Nucleus accumbens (tissue), 56 donors: ENCODE measurements around the gene CTU2.

Source experiments
- DNase-seq, 56 donors: peaks; one replicate each; lab custom pipeline; 2025; lab: John Stamatoyannopoulos, UW

The CTU2 gene

GRCh38 chr16:88712362-88712979, 6.2 kb downstream of the CTU2 start:
- DNase-seq = no peak

DNA sequence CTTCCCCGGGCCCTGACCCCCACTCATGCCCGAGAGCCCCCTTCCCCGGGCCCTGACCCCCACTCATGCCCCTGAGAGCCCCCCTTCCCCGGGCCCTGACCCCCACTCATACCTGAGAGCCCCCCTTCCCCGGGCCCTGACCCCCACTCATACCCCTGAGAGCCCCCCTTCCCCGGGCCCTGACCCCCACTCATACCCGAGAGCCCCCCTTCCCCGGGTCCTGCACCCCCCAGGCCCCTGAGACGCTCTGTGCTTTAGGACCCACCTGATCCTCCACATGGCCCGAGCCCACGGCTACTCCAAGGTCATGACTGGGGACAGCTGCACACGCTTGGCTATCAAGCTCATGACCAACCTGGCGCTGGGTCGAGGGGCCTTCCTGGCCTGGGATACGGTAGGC, 6.8 kb downstream of the CTU2 start:
- DNase-seq = no peak

DNA sequence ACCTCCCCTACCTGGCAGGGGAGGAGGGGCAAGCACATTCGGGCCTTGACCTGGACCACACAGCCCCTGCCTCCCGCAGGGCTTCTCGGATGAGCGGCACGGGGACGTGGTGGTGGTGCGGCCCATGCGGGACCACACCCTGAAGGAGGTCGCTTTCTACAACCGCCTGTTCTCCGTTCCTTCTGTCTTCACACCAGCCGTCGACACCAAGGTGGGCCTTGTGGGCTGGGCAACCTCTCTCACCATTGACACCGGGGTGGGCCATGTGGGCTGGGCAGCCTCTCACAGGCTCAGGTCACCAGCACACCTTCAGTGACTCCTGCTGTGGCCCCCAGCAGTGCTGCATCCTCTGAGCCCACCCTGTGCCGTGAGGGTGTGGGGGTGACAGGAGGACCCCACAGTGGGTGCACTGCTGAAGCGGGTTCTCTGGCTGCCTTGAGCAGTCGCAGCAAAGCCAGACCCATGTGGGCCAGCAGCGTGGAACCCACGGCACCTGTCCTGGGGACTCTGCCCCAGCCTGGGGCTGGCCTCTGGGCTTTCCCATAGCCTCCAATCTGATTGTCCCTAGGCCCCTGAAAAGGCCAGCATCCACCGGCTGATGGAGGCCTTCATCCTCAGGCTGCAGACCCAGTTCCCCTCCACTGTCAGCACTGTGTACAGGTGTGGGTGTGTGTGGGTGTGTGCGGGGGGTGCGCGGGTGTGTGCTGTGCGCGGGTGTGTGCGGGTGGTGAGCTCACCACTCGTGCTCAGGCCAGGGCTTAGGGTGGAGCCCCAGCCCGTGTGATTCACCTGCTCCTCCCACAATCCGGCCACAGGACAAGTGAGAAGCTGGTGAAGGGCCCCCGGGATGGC, 7.5 kb downstream of the CTU2 start:
- no peak for DNase-seq

- DNase-seq = no peak
Observed at GRCh38 chr16:88714420-88715302, 8.4 kb downstream of the CTU2 start.

- no peak for DNase-seq
Observed at GRCh38 chr16:88715312-88716190, 9.2 kb downstream of the CTU2 start.

DNA sequence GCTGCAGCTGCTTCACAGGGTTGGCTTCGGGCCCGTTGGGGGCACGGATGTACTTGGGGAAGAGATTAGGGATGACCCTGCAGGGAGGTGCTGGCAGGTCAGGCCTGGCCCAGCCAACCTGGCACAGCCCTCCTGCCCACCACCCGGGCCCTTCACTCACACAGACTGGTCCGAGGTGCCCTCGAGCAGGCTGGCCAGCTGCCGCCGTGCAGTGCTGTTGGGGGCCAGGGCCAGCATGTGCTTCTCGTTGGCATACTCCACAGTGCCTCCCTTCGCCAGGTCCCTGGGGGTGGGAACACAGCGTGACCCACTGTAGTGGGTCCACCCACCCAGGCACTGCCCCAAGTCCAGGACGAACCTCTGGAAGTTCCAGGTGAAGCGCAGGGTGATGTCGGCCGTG, 9.9 kb downstream of the CTU2 start:
- DNase-seq = no peak

DNA sequence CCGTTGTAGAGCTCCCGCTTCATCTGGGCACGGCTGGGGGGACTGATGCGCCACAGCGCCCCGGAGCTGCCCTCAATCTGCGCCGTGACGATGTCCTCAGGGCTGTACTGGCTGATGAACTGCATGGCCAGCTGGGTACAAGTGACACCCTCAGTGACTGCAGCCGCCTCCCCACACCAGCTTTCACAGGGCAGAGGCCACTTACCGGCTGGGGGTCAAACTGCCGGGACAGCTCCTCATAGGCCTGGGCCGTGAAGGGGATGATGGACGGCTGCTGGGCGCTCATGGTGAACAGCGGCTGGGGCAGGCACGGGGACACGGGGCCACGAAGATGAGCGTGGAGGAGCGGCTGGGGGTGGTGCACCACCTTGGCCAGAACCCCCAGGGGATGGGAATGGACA, 10.3 kb downstream of the CTU2 start:
- DNase-seq = no peak

GRCh38 chr16:88718178-88718577, 11.9 kb downstream of the CTU2 start:
- DNase-seq = no peak

DNA sequence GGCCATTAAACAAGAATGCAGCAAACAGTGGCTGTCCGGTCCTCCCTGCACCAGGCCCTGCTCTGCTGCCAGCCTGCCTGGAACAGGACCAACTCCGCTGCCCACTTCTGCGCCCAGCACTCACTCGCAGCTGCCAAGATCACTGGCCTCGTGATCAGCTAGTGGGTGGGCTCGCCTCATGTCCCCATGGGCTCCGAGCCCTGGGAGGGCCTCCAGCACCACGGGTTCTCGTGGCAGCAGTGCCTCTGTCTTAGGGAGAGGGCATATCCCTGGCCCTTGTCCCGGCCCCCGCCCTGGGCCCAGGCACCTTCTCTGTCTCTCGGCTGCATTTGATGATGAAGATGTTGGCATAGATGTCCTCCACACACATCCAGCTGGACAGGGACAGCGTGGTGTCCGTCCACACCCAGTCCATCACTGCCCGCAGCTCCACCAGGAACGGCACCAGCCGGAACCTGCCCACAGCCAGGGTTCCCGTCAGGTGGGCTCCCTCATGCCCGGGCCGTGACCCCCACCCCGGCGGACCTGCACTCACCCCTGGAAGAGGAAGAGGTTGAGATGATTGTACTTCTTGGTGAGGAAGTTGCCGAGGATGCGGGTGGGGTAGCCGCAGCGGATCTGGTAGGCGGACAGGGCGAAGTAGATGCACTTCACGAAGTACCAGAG, 13.1 kb downstream of the CTU2 start:
- peak in 55 of 56 donors; percentile 21 to 95 (median 77) for DNase-seq

GRCh38 chr16:88719933-88720296, 13.6 kb downstream of the CTU2 start:
- DNase-seq = no peak

DNA sequence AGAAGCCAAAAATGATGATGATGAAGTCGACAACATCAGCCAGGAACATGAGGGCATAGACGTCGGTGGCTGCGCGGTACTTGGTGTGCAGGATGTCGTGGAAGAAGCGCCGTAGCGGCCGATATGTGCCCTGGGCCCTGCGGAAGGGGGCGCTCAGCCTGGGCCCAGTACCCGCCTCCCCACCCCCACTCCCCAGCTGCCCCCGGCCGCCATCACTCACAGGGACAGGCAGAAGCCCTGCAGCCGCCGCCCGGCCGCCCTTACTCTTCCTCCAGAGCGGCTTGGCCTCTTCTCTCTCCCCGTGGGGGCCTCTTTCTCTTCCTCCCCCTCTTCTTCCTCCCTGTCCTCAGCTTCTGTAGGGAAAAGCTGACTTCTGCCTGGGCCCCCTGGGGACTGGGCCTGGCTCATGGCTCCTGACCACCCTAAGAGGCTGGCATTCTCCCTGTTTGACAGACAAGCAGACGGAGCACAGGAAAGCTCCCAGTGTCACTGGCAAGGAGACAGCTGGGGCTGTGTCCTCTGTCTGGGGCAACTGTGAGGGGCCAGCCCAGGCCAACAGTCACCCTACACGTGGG, 14.2 kb downstream of the CTU2 start:
- no peak for DNase-seq

GRCh38 chr16:88721236-88721635, 14.9 kb downstream of the CTU2 start:
- DNase-seq = no peak

- no peak for DNase-seq
Observed at GRCh38 chr16:88721815-88722755, 15.8 kb downstream of the CTU2 start.

- DNase-seq = no peak
Observed at GRCh38 chr16:88722784-88723506, 16.6 kb downstream of the CTU2 start.

DNA sequence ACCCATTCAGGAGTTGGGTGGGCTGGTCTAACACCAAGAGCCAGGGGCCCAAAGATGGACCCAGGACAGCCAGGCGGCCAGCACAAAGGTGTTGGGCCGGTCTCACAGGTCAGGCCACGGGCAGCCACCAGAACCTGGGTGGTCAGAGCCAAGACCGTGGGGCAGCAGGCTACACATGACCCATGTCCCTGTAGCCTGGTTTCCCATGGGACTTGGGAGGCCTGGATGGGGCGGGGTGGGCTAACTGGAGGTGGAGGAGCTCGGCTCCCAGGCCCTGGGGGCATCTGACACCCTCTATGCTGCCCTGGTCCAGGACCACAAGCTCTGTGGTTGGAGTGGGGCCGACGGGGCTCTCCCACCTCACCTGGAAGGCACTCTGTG, 17.2 kb downstream of the CTU2 start:
- no peak for DNase-seq

- no peak for DNase-seq
Observed at GRCh38 chr16:88723911-88724310, 17.6 kb downstream of the CTU2 start.

GRCh38 chr16:88724855-88725555, 18.7 kb downstream of the CTU2 start:
- DNase-seq = no peak
